Measurements from ENCODE around the gene PCCA.

PCCA gene

GRCh38 chr13:100547791-100548201 is 458.9 kb downstream of the PCCA start:
- H3K4me3 ChIP-seq (replicated peaks; ENCODE audit: low read depth, low read length), result no peak overlapping the region
- TF ChIP-seq CTCF (IDR thresholded peaks at IDR 0.05; ENCODE audit: low read length, missing control alignments), result no peak
- no peak for DNase-seq (ENCODE audit: low read depth)

- DNase-seq (ENCODE audit: low read depth), result no peak
- TF ChIP-seq CTCF (IDR thresholded peaks at IDR 0.05; ENCODE audit: low read length, missing control alignments), result no peak
- no peak overlapping the region for H3K4me3 ChIP-seq (replicated peaks; ENCODE audit: low read depth, low read length)
Observed at GRCh38 chr13:100549316-100549715, 460.4 kb downstream of the PCCA start.

GRCh38 chr13:100552755-100553154 is 463.9 kb downstream of the PCCA start:
- DNase-seq (ENCODE audit: low read depth), result no peak
- no peak for TF ChIP-seq CTCF (IDR thresholded peaks at IDR 0.05; ENCODE audit: low read length, missing control alignments)
- no peak overlapping the region for H3K4me3 ChIP-seq (replicated peaks; ENCODE audit: low read depth, low read length)

- no peak for TF ChIP-seq CTCF (IDR thresholded peaks at IDR 0.05; ENCODE audit: low read length, missing control alignments)
- DNase-seq (ENCODE audit: low read depth), result no peak
- no peak overlapping the region for H3K4me3 ChIP-seq (replicated peaks; ENCODE audit: low read depth, low read length)
Observed at GRCh38 chr13:100559886-100560285, 471.0 kb downstream of the PCCA start.

- no peak for DNase-seq (ENCODE audit: low read depth)
- no peak for TF ChIP-seq CTCF (IDR thresholded peaks at IDR 0.05; ENCODE audit: low read length, missing control alignments)
- no peak overlapping the region for H3K4me3 ChIP-seq (replicated peaks; ENCODE audit: low read depth, low read length)
Observed at GRCh38 chr13:100560498-100561157, 471.7 kb downstream of the PCCA start.

GRCh38 chr13:100561158-100561499 is 472.2 kb downstream of the PCCA start:
- DNase-seq (ENCODE audit: low read depth), result no peak
- no peak for TF ChIP-seq CTCF (IDR thresholded peaks at IDR 0.05; ENCODE audit: low read length, missing control alignments)
- H3K4me3 ChIP-seq (replicated peaks; ENCODE audit: low read depth, low read length), result no peak overlapping the region

GRCh38 chr13:100561599-100562204 is 472.8 kb downstream of the PCCA start:
- DNase-seq (ENCODE audit: low read depth), result no peak
- no peak for TF ChIP-seq CTCF (IDR thresholded peaks at IDR 0.05; ENCODE audit: low read length, missing control alignments)

More at GRCh38 chr13:100561599-100562204, 472.8 kb downstream of the PCCA start:
- H3K4me3 ChIP-seq (replicated peaks; ENCODE audit: low read depth, low read length), result no peak overlapping the region

Measured in fibroblast of pulmonary artery (primary cell).